EH (cell line): Measurements from ENCODE around the gene MERTK.
A peak's percentile ranks its signal among the peaks of the same experiment; 100 is the strongest.
"Not testable (repeated sequence)": the region's sequence is repeated elsewhere in the genome, so short reads cannot be mapped to it uniquely, and the experiment has no call there.

Experiments used
- DNase-seq: peaks from one replicate; pipeline ENCODE4 v3.0.0-alpha.2; 2015; ENCODE audit warnings: low read depth

MERTK gene

GRCh38 chr2:112045446-112046014 is 147.1 kb downstream of the MERTK start:
- DNase-seq = no peak

DNA sequence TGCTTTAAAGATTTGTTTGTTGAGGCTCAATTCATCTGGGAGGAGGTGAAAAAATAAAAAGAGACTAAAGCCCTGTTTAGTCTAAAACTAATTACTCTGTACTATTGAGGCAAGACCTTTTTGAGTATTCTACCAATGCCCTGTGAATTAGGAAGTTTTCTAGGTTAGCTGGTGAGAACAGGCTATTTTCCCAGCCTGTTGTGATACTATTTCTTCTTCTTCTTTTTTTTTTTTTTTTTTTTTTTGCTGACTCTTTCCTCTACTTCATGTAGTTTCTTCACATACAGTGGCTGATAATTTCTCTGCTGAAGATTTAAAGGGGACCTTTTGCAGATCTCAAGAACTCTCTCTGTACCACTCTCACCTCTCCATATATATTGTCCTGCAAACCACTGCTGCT is 147.8 kb downstream of the MERTK start:
- no peak for DNase-seq

- no peak for DNase-seq
These were observed 149.3 kb downstream of the MERTK start for GRCh38 chr2:112047537-112048235.

GRCh38 chr2:112048236-112048592 is 149.8 kb downstream of the MERTK start:
- no peak for DNase-seq

DNA sequence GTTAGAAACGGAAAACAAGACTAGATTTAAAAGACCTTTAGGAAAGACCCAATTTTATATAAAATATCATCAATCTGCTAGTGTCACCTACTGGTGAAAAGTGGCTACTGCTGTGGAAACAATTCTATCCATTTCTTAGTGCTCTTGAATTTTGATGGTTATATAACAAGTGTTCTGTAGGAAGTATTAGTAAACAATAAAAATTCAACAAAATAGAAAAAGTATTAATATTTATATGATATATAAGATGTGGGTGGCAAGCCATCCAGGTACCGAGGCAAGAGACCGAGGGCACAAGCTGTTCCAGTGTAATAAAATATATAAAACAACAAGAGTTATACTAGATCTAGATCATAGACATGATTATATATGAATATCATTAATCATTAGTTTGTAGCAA is 150.5 kb downstream of the MERTK start:
- peak; percentile 60 for DNase-seq

DNA sequence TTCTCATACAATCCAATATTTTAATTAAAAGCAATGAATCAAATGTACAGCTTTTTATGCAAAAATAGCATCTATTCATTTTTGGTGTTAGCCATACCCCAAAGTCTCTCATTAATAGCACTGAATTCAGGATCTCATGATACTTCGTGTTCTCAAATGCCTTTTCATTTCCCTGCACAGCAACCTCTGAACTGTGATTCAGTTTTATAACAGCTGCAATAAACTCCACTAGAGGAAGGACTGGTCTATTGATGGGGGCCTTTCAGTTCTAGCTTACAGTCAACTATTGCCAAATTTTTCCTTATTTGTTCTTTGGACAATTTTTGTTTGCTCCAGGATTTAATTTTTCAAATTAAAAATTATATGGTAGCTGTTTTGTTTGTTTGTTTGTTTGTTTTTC is 151.9 kb downstream of the MERTK start:
- DNase-seq = no peak

DNA sequence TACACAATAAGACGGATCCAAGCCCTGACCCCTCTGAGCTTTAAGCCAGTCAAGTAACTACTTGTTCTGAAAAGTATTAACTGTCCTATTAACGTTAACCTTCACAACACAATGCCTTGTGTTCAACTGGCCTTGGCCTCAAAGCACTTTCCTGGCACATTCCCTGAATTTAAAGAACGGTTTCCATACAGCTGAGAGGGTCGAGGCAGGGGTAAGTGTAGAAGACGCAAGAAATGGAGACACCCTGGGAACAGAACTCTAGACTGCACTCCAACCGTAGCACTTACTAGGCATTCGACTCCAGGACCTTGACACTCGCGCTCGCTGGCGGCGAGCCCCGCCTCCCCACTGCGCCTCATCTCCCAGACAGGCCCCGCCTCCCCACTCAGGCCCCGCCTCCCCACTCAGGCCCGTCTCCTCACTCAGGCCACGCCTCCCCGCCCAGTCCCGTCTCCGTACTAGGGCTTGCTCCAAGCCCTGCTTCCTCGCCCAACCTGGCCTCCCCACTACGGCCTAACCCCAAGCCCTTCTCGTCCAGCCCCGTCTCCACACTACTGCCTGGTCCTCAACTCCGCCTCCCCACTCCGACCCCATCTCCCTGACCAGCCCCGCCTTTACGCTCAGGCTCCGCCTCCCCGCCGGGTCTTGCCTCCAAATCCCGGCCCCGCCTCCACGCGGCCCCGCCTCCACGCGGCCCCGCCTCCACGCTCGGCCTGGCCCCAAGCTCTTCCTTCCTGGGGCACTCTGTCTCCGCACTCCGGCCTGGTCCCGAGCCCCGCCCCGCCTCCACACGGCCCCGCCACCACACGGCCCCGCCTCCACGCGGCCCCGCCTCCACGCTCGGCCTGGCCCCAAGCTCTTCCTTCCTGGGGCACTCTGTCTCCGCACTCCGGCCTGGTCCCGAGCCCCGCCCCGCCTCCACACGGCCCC is 155.8 kb downstream of the MERTK start:
- DNase-seq = peak; percentile 97

DNA sequence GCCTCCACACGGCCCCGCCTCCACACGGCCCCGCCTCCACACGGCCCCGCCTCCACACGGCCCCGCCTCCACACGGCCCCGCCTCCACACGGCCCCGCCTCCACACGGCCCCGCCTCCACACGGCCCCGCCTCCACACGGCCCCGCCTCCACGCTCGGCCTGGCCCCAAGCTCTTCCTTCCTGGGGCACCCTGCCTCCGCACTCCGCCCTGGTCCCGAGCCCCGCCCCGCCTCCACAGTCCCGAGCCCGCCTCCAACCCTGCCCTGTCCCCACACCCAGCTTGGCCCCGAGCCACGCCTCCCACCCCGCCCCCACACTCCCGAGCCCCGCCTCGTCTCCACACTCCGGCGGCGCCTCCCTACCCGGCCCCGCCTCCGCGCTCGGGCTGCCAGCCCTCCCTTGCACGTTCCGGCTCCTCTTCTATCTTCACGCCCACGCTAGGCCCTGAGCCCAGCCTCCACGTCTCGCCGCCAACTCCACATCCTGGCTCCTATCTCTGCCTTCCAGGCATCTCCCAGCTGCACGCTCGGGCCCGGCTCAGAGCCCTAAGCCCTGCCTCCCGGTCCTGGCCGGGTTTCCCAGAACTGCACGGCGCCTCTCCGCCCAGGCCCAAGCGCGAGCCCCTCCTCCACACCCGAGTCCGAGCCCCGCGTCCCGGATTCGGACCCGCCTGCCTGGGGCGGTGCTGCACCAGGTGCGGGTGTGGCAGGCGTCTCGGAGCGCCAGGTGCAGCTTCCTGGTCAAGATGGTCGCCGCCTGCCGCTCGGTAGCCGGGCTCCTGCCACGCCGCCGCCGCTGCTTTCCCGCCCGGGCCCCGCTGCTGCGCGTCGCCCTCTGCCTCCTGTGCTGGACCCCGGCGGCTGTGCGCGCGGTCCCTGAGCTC is 156.7 kb downstream of the MERTK start, which contains the start of gene TMEM87B:
Gene TMEM87B, plus strand, starts transcription at position 423 of the 883 bp plus-strand sequence. Its CDS starts 323 bp downstream, at position 746.
- DNase-seq = peak; percentile 98

DNA sequence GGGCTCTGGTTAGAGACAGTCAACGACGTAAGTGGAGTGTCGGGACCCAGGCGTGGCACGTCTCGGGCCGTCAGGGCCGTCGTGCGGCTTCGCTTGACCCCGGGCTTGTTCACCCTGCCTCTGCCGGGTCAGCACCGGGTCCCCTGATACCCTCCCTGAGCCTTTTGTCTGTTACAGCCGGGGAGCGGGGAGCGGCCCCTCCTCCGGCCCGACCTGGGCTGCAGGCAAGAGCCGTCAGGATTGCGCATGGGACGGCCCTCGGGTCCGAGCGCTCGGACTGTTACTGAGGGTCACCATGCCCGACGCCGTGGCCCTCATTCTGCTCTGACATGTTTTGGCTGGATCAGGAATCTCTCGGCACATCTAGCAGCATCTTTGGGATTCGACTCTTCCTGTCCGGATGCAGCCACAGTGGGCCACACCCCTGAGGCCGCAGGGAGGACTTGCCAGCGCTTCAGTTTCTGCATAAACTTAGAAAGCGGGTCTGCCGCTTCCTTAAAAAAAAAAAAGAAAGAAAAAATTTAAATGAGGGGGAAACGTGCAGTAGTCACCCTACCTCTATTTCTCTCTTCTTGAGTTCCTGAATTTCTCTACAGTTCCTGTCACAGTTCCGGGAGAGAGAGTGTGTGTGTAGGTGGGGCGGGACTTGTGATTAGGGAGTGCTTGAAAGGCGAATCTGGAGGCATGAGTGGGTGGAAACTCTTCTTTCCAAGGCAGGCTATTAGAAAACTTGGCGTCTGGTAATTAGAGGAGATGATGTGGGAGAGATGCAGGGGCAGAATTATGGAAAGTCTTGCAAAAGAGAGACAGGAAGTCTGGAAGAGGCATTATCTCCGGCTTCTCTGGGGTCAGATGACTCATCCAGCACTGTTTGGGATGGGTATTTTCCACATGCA is 157.6 kb downstream of the MERTK start:
- peak; percentile 97 for DNase-seq

DNA sequence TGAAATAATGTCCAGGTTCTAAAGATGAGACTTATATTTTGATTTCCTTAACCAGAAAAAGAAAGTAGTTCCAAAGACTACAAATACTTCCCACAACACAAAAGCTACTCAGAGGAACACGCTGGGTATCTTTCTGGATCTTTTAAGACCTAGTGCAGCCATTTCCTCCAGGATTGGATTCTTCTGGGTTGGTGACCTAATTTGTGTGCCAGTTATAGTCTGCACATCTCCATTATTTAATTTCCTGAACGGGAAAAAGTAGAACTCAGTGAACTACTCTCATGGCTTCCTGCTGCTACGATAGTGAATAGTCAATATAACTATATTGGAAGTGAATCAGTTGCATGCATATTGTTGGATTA is 158.2 kb downstream of the MERTK start:
- DNase-seq = no peak

- DNase-seq = no peak
These were observed 161.3 kb downstream of the MERTK start for GRCh38 chr2:112059671-112060070.

DNA sequence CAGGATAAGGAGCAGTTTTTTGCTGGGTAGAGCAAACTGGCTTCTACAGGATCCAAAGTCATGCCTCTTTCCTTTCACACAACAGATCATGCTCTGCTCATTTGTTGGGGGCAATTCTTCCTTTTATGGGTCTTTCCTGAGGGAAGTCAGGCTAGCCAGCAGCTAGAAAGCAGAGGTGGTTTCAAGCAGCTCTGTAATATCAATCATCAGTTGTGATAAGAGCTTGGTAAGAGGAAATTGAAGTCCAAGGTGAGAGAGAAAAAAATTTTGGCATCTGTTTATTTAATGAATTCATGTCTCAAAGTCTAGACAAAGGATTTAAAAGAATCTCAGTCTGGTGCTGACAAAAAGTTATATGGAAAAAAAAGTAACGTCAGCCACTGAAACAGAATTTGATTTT is 162.9 kb downstream of the MERTK start:
- DNase-seq = no peak

DNA sequence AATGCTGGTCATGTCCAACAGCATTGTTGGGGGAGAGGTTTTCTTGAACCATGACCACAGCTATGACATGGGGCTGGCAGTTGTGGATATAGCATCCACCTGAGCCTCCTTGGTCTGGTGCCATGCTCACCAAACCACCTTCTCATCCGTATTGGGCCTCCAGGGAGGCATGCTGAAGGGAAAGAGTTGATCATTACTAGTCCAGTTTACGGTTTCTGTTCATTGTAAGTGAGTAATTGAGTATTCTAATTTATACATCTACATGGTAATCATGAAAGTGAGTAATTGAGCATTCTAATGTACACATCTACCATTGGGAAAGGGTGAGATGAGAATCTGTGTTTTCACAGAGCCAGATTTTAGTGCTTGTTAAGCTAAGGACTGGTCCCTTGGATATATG is 163.4 kb downstream of the MERTK start:
- DNase-seq = no peak

GRCh38 chr2:112062894-112063293 is 164.5 kb downstream of the MERTK start:
- DNase-seq = no peak

DNA sequence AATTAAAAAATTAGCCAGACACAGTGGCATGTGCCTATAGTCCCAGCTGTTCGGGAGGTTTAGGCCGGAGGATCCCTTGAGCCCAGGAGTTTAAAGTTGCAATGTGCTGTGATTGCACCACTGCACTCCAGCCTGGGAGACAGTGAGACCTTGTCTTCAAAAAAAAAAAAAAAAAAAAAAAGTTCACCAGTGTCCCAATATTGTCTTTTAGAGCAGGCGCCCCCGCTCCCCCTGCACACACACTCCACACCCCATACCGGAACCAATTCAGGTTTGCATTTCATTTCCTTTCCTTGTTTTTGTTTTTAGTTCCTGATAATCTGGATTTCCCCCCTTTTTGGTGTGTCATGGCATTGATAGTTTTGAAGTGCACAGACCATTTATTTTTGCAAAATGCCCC is 167.1 kb downstream of the MERTK start:
- no peak for DNase-seq

DNA sequence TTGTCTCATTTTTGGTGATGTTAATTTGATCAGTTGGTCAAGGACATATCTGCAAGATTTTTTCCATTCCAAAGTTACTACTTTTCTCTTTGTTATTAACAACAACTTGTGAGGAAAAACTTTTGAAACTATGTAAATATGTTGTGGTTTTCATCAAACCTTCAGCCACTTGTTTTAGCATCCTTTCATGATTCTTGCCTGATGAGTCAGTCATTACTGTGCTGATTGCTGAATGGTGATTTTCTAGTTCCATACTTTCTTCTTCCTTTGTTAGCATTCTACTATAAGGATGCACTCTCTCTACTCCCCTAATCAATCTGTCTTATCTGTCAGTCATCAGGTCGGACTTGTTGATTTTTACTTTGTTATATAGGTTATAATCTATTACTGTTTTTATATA is 167.6 kb downstream of the MERTK start:
- peak; percentile 89 for DNase-seq

GRCh38 chr2:112069794-112070193 is 171.4 kb downstream of the MERTK start:
- DNase-seq = not testable (repeated sequence)

DNA sequence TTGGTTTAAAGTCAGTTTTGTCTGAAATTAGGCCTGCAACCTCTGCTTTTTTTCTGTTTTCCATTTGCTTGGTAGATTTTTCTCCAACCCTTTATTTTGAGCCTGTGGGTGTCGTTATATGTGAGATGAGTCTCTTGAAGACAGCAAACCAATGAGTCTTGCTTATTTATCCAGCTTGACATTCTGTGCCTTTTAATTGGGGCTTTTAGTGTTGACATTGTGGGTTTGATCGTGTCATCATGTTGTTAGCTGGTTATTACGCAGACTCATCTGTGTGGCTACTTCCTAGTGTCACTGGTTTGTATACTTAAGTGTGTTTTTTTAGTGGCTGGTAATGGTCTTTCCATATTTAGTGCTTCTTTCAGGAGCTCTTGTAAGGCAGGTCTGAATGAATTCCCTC is 175.5 kb downstream of the MERTK start:
- DNase-seq = peak; percentile 55

- peak; percentile 30 for DNase-seq
These were observed 176.1 kb downstream of the MERTK start for GRCh38 chr2:112074506-112074905.

- peak; percentile 52 for DNase-seq
These were observed 177.3 kb downstream of the MERTK start for GRCh38 chr2:112075490-112076260.
